GM20431 (cell line): ENCODE data around the gene HAPLN1.

Experiments
- in situ Hi-C: fragments of 300-500 bp; cut with MseI, MboI; formaldehyde crosslinking; loops from one replicate; pipeline ENCODE4 v1.15.0; 2020; ENCODE audit warnings: low sequenced_read_pairs; ENCODE audit not compliant: unreplicated experiment

HAPLN1 gene

DNA sequence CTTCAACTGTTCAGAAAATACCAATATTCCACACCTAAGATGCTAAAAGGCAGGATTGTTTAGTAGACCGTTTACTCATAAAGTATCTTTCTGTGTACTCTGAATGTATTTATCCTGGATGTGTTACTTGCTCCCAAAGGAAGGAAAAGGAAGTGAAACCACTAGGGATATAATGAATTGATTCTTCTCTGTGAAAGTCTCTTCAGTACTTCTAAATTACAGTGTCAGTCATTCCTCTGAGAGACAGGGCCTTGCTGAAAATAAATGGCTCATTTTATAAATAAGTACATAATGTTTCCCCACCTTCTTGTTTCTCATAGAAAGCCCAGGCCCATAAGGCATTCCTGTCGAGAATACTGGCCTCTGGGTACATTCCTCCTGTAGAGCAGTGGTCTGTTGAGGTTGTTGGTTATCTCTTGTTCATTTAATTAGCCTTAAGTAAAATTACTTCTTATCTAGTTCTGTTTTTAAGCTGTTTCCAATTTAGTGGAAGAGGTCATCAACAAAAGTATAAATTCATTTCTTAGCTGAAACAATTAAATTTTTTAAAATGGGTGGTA lies 1.6 kb downstream of the HAPLN1 start:
- in situ Hi-C loops: no loop called here

DNA sequence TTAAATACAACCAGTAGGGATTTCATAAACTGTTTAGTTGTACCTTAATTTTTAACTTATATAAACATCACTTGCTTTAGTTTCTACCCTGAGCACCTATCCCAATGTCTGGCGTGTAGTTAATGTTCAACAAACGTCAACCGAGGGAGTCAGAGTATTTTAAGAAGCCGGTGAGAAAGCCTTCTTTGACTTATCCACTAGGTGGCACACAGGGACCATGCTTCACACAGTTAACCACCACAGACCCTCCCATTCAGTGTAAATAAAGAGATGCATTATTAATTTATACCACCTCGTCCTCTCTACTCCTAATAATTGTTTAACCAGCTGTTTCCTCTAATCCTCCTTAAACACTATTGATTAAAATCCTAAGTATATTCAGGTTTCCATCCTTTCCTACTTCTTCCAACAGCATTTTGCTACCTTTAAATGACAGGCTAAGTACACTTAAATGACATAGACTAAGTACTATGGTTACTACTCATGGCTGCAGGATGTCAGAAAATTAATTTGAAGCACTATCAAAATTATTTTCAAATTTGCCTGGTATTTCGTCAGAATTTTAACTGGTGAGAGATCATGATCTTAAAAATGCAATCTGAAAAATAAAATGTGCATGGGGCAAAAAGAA lies 2.3 kb downstream of the HAPLN1 start:
- in situ Hi-C loops: no loop called here

DNA sequence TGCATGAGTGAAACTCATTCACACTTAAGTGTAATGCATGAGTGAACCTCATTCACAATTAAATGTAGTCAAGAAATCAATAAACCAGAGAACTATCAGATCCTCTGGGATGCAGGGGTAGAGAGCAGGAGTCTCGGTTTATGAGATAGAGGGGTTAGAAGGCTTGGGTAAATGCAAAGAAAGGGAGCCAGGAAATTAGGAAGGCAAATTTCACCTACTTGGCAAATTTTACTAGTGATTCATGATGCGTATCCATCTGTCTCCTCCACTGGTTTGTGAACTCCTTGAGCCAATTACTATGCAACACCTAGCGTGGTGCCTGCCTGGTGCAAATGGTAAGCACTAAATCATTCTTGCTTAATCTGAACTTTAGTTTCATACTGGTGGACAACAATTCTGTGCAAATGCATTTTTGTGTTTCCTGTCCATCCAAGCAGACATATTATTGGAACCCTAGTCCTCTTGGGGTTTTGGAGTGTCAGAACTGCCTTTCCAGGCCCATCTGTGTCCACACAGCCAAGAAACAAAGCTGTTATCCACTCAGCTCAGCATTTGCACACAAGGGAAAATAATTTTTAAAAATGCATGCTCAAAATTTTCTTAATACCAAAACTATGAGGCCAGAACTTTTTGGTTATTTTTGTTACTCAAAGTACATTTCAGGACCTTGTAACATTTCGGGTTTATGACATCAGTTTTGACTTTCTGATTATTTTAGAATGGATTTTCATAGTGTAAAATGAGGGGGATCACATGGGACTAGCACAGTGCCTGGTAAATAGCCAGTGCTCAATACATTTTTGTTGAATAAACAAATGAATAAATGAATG lies 5.2 kb downstream of the HAPLN1 start:
- in situ Hi-C loops: no loop called here

DNA sequence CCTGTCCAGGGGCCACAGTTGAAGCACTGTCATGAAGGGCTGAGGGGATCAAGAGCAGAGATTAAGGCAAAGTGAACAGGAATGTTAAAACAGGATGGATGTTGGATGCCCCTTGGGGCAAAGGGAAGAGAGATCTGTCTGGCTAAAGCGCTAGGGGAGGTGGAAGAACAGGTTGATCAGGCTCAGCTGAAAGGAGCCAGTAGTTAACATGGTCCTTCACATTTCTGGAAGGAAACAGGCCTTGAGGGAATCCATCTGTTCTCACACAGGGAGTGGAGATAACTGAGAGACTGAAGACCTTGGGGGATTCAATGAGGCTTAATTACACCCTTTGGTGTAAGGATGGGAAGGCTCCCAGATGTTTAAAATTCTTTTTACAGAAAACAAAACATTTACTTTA lies 5.8 kb downstream of the HAPLN1 start:
- in situ Hi-C loops: no loop called here

DNA sequence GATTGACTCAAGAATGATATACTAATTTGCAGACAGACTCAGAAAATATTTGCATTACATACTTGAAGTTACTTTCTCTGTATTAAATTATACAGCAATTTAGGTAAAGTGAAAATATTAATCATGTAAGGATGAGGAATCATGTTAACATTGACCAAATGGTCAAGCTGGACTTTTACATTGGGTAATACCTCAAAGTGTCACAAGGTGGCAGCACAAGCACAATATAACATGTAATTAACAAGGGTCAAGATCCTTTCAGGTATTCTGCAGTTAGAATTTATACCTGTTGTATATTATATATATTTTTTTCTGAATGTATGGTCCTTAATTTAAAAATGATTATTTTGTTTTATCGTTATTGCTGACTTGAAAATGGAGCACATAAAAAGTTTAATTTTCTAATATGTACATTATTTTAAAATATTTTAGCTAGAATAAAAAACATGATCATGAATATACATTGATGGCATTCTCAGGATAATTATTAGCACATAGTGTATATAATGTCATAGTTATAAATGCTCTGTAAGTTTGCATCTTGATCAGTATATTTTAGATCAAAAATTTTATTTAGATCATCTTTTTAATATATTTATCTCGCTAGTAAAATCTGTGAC lies 8.6 kb downstream of the HAPLN1 start:
- in situ Hi-C loops: no loop called here

DNA sequence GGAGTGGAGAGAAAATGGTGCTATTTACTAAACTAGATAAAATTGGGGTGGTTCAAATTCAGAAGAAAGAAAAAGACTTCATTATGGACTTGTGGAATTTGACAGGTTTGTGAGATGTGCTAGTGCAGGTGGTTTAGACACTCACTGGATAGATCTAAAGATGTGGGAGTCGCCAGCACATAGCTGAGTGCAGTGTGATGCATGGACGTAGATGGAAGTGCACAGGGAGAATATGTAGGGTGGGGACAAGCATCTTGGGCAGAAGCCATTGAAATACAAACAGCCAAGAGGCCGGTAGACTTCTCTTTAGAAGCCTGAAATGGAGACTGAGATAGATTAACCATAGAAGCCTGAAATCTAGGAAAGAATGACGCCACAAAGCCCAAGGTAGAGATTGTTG lies 10.7 kb downstream of the HAPLN1 start:
- in situ Hi-C loops: no loop called here

DNA sequence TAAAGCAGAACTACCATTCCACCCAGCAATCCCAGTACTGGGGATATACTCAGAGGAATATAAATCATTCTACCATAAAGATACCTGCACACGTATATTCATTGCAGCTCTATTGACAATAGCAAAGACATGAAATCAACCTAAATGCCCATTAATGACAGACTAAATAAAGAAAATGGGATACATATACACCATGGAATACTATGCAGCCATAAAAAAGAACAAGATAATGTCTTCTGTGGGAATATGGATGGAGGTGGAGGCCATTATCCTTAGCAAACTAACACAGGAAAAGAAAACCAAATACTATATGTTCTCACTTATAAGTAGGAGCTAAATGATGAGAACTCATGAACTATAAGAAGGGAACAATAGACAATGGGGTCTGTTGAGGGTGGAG lies 12.5 kb downstream of the HAPLN1 start:
- in situ Hi-C loops: no loop called here

DNA sequence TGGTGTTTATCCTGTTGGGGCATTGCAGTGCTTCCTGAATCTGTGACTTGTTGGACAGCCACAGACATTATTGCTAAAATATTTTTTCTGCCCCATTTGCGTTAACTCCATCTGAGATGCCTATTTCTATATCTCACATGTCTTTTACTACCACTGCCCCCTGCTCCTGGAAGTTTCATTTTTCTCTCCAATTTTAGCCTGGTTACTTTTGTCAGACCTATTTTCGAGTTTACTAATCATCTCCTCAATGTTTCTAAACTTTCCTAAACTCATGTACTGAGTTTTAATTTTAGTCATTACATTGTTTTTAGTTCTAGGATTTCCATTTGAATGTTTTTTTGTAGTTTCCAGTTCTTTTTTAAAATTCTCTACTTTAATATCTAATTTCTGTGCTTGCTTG lies 17.6 kb downstream of the HAPLN1 start:
- in situ Hi-C loops: no loop called here

DNA sequence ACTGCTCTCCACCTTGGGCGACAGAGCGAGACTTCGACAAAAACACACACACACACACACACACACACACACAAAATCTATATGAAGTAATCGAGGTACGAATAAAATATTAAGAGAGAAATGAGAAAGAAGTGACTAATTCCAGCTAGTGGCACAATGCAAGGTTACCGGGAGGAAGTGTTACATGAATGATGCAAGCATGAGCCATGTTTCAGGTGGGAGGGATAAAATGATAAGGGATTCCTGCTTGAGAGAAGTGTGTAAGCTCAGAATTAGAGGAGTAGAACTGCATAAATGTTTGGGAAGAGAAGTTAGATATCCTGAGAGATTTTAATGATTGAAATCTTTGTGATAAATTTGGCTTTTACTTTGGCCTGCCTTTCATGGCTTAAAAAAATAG lies 18.8 kb downstream of the HAPLN1 start:
- in situ Hi-C loops: no loop called here

DNA sequence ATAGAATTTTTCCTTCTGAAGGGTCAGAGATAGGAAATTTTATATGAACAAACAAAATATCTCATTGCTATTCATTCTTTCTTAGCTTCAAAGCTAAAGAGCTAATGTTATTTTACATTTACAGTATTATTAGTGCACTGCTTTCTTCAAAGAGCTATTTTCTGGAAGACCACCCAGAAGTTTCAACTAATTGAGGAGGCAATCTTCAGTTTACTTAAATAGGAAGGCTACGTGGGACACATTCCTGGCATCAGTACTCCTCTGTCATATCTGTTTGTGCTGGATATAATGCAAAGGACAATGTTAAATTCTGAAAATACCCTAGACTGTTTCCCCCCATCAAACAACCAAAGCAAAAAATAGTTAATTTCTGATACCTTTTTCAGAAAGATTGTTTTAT lies 30.8 kb downstream of the HAPLN1 start:
- in situ Hi-C loops: no loop called here

DNA sequence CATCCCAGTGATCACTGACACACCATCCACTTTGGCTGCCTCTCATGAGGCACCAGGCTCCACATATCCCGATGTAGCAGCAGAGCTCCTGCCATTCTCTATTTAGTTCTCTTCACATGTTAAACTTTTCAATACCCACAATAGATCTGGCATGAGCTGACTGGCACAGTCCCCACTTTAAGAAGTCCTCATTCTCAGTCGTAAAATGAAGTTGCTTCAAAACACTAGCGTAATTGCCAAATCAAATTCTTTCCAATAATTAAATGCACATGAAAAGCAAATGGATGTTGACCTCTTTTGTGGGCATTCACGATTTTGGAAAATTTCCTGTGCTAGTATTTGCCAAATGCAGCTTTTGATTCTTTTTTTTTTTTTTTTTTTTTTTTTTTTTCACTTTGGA lies 32.4 kb downstream of the HAPLN1 start:
- in situ Hi-C loops: no loop called here

DNA sequence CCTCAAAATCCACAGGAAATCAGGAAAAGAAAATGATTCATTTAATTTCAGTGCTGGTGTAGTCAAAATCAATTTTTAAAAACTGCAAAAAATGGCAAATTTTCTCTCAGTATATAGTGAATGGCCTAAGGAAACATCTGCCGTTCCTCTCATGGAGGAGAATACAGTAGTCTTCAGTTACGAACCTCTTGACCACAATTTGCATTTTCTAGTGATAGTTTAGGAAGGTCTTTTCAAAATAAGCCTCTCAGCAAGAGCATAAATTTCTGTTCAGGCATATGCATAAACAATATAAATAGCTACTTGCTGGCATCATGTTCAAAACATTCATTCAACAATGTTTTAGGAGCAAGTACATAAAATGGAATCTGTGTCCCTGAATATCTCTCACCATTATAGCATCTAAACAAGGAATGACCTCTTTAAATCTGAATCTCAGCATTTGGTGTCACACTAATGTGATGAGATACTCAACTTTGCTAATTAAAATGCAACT lies 33.5 kb downstream of the HAPLN1 start:
- in situ Hi-C loops: no loop called here

DNA sequence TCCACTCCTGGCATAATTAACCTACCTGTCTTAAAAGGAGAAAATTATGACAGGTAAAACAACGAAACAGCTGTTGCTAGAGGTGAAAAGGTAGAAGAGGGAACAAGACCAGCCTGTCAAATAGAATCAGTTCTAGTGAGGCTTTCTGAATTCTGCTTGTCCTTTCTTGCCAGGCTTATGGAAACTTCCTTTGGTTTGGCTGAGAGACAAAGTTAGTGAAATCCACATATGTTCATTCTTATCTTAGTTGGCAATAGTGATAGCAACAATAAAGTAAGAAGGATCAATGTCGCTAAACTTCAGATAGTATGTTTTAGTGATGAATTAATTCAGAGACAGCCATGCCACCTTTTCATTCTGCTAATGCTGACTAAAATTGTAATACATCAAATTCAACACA lies 34.4 kb downstream of the HAPLN1 start:
- in situ Hi-C loops: no loop called here

DNA sequence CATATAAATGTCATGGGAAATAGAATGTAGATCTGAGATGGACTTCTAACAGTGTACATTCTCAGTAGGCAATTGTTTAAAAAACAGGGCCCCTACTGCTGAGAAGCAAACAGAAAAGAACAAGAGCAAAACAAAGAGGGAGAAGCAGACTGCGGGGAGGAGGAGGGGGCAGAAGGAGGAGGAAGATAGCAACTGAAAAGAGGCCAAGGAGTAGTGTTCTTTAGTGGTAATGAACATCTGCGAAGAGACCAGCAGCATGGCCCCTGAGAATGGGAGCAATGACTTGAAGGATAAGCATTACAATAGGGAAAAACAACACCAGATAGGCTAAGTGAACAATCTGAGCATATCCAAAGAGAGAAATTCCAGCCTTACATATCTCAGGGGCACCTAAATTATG lies 36.8 kb downstream of the HAPLN1 start:
- in situ Hi-C loops: no loop called here

DNA sequence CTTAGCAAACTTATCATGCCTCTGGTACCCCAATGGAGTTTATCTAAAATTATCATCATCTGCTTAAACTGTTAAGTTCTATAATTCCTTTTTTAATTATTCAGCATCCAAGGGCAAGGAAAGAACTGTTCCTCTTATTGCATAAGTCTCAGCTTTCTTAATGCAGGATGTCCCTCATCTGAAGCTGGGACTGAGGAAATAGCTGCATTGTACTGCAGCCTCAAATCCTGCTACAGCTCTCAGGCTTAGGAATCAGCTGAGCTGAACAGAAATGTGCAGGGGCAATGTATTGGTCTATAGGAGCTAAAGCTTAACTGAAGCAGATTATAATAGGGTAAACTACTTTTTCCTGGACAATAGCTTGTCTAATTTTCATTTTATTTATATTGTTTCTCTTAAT lies 48.0 kb downstream of the HAPLN1 start:
- in situ Hi-C loops: no loop called here

DNA sequence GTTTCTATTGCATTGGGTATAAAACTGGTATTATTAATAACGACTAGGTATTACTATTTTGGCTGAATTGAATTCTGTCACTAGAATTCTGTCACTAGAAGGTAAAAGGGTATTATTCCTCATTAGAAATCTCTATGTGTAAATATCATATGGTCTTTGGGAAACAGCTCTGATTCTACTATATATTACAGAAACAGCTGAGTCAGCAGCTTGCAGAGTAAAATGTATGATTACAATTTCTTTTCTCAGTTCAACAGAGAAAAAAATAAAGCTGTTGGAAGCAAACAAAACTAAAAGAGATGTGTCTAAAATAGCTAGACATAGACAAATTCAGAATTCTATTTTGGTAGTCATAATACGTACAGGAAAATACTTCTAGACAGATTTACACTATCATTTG lies 48.5 kb downstream of the HAPLN1 start:
- in situ Hi-C loops: no loop called here

DNA sequence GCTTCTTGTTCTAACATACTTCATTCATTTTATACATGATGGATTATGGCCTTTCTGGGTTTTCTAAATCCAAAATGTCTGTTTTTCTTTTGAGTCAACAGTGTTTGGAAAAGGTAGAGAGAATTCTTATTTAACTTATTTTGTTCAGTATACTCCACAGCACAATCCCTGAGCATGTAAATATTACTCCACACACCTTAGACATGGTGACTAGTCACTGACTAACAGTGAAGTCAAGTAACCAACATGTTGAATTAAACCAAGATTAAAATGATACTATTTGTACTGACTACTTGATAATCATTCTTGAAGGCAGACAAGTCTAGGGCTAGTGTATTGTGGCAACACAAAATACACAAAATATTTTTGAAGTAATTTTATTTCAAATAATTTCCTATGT lies 55.0 kb downstream of the HAPLN1 start:
- in situ Hi-C loops: no loop called here

DNA sequence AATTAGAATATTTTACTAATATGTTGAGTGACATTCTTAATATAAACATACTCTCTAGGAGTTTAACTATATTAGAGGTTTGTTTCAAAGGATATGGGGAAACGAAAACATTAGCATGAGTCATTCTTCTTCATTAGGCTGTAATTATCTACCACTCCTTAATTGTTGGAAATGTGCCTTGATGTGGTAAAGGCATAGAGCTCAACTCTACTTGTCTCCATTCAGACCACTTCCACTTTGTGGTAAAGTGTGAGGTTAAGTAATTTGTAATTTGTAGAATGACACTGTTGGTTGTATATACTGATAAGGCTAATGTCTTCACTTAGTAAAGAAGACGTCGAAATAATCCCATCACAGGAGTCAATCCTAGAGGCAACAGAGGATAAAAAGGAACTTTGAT lies 58.1 kb downstream of the HAPLN1 start:
- in situ Hi-C loops: no loop called here

DNA sequence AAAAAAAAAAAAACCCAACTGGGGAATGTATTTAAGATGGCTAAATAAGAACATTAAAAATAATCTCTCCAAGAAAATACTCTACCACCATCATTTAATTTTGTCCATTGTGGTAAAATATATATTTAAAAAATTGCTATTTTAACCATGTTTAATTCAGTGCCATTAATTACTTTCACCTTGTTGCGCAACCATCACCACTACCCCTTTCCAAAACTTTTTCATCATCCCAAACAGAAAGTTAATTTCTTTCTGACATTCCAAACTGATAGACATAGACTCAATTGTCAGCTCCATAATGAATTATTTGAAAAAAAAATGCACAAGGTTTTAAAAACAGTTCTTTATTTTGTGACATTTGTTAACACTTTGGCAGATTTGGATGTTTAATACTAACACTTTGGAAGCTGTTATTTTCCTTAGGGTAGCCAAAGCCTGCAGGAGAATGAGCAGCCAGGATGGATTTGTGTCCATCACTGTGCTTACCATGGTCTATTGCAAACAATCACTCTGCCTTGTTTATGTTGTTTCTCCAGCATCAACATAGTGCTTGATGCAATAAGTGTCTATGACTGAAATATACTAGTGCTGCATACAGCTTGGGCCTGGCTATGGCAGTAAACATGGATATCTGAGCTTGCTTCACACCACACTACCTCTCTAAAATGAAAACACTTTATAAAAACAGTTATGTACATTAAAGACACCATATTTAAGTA lies 62.7 kb downstream of the HAPLN1 start:
- in situ Hi-C loops: no loop called here

DNA sequence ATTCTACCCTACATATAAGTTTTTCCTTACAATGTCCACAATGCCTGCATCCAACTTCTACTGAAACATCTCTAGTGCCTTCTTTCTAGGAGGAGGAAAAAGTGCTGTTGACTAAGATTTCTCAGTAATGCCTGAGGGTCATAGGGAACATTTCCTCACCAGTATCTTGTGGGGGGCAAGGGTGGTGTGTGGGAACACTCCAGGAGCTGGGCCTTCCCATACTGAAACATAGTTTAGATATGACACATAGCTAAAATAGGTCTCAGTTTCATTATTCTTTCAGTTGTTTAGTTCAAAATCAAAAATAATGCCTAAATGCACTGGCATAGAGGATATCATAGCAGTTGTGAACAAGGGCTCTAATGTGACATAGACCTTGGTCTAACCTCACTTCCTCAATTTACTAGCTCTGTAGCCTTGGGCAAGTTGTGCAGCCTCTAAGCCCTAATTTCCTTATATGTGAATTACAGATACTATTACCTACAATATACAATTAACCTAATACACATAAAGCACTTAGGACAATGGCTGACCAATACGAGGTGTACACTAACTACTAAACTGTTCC lies 66.1 kb downstream of the HAPLN1 start:
- in situ Hi-C loops: no loop called here
